Activated B cell treated with CpG ODN at 0.5 μM for 24 hours (primary cell): ENCODE data around the gene CKS2. TPM values are rescaled to one million over a fixed set of nuclear protein-coding genes. Genes with fewer than 3 reads are reported as not detected.

Source experiments
- ATAC-seq: fragments of 200-7000 bp; cut with Tn5 transposase; one replicate; pipeline ENCODE4 v1.10.0; 2021; ENCODE audit warnings: low read depth, mild to moderate bottlenecking, moderate library complexity
- CTCF ChIA-PET: fragments of 350-600 bp; sonication (Branson Sonifier 250); formaldehyde crosslinking; loops from one replicate; lab custom pipeline; 2021; ENCODE audit warnings: antibody characterized with exemption; lab: Charles Lee
- POLR2A ChIA-PET: fragments of 350-600 bp; sonication (Branson Sonifier 250); formaldehyde crosslinking; loops from one replicate; lab custom pipeline; 2021; ENCODE audit warnings: antibody characterized with exemption; lab: Charles Lee
- DNase-seq: peaks from one replicate; pipeline ENCODE4 v3.0.0; 2022
- H3K27ac Mint-ChIP-seq: one replicate; pipeline ENCODE4 v1.8.0; 2020; ENCODE audit warnings: mixed read lengths
- H3K27me3 Mint-ChIP-seq: one replicate; pipeline ENCODE4 v1.8.0; 2021; ENCODE audit warnings: mixed read lengths
- H3K36me3 Mint-ChIP-seq: one replicate; pipeline ENCODE4 v1.8.0; 2021; ENCODE audit warnings: low read depth, mixed read lengths
- H3K4me1 Mint-ChIP-seq: one replicate; pipeline ENCODE4 v1.8.0; 2021; ENCODE audit warnings: mixed read lengths
- H3K4me3 Mint-ChIP-seq: one replicate; pipeline ENCODE4 v1.8.0; 2020; ENCODE audit warnings: mild to moderate bottlenecking, mixed read lengths
- H3K9me3 Mint-ChIP-seq: one replicate; pipeline ENCODE4 v1.8.0; 2020; ENCODE audit warnings: mixed read lengths
- intact Hi-C: fragments of 100-400 bp; cut with micrococcal nuclease; formaldehyde crosslinking; loops from one replicate; pipeline ENCODE4 v1.15.1; 2024
- total RNA-seq: library from RNA; stranded (reverse); gene quantifications from 2 replicates; pipeline ENCODE4 v1.2.3, GENCODE V29; 2022
- TF ChIP-seq, protein P1 (sequence below): fragments of 200-600 bp; IDR thresholded peaks from one replicate; pipeline ENCODE4 v1.8.0; 2022; ENCODE audit warnings: antibody characterized with exemption, mild to moderate bottlenecking

The CKS2 gene
- total RNA-seq, 1 donor from 2014 or later, result 23.9 TPM

DNA sequence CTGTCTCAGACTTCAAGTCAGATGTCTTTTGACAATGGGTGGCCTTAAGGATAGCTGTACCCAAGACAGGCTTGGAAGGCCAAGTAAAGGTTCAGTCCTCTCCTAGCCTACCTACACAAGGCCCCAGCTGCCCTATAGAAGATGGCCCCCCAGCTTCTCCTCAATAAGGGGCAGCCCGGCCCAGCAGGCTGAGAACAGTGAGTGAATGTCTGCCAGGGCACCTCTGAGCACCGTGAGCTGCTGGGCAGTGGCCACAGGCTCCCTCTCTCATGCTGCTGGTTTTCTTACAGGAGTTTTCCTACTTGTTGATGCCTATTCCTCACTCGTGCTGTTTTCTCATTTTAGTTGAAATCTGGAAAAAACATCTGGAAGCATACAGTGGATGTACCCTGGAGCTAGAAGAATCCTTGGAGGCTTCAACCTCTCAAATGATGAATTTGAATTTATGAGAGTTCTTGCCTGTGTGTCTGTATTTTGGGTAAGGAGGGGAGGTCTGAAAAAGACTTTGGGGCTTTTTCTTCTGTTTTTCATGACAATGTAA is 47.5 kb downstream of the CKS2 start:
- ChIA-PET POLR2A (no interaction called here), CTCF (interaction anchor here (1.2 kb wide), 1 partner anchor 190 kb away, joined by 6 read pairs; no protein-coding TSS in a partner anchor)
- TF ChIP-seq, protein P1, sequence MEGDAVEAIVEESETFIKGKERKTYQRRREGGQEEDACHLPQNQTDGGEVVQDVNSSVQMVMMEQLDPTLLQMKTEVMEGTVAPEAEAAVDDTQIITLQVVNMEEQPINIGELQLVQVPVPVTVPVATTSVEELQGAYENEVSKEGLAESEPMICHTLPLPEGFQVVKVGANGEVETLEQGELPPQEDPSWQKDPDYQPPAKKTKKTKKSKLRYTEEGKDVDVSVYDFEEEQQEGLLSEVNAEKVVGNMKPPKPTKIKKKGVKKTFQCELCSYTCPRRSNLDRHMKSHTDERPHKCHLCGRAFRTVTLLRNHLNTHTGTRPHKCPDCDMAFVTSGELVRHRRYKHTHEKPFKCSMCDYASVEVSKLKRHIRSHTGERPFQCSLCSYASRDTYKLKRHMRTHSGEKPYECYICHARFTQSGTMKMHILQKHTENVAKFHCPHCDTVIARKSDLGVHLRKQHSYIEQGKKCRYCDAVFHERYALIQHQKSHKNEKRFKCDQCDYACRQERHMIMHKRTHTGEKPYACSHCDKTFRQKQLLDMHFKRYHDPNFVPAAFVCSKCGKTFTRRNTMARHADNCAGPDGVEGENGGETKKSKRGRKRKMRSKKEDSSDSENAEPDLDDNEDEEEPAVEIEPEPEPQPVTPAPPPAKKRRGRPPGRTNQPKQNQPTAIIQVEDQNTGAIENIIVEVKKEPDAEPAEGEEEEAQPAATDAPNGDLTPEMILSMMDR, result no peak
- DNase-seq, result no peak
- peaks cover 90% of the 10 kb centered on the region for H3K36me3 Mint-ChIP-seq
- no peak overlapping the region for H3K27ac Mint-ChIP-seq
- no peak overlapping the region for H3K4me3 Mint-ChIP-seq
- no peaks in the 10 kb centered on the region for H3K4me1 Mint-ChIP-seq
- no peak for ATAC-seq
- intact Hi-C loops, result no loop called here
- H3K9me3 Mint-ChIP-seq, result no peaks in the 10 kb centered on the region
- no peaks in the 10 kb centered on the region for H3K27me3 Mint-ChIP-seq

DNA sequence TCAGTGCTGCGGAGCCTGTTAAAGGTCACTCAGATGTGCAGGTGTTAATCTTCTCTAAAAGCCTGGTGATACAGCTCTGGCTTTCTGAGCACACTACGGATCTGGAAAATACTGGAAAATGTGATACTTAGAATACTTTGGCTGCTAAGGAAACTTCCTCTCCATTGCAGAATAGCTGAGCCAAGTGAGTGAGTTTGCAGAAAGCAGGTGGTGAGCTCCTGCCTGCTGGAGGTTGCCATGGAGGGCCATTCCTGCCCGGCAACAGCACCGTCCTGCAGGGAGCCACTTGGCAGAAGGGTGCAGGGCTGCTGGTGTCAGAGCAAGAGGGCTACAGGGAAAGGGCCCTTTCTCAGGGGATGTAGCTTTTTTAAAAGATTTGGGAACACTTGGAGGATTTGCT is 48.0 kb downstream of the CKS2 start:
- Mint-ChIP-seq H3K27me3 (no peaks in the 10 kb centered on the region), H3K4me3 (no peak overlapping the region), H3K9me3 (no peaks in the 10 kb centered on the region), H3K4me1 (no peaks in the 10 kb centered on the region), H3K36me3 (peaks cover 85% of the 10 kb centered on the region), H3K27ac (no peak overlapping the region)
- TF ChIP-seq, protein P1, result no peak
- ATAC-seq, result no peak
- ChIA-PET POLR2A (no interaction called here), CTCF (no interaction called here)
- DNase-seq, result no peak
- intact Hi-C loops, result no loop called here

DNA sequence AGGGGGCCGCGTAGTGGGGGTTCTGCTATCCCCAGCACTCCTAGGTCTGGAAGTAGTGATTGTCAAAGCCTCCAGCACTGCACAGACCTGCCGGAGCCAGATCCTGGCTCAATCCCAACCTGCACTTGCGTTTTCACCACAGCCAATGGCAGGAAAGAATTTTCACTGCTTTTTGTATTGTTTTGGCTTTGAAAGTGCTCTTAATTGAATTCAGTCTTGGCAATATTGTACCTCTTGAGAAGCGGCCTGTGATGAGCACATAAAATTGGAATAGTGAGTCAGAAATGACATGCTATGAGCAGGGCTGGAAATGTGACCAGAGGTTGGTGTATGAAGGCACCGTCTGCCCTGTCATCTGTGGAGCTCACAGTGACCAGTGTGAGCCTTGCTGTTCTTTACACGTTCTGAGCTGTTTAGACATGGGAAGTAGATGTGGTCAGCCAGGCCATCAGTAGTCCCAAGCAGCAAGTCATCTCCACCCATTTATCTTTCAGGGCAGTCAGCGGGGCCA is 48.8 kb downstream of the CKS2 start:
- ATAC-seq, result no peak
- intact Hi-C loops, result no loop called here
- DNase-seq, result no peak
- ChIA-PET CTCF (no interaction called here), POLR2A (no interaction called here)
- Mint-ChIP-seq H3K27me3 (no peaks in the 10 kb centered on the region), H3K9me3 (no peaks in the 10 kb centered on the region), H3K36me3 (peaks cover 76% of the 10 kb centered on the region), H3K27ac (peak overlapping the region; percentile 16), H3K4me3 (no peak overlapping the region), H3K4me1 (no peaks in the 10 kb centered on the region)
- TF ChIP-seq, protein P1, result no peak

DNA sequence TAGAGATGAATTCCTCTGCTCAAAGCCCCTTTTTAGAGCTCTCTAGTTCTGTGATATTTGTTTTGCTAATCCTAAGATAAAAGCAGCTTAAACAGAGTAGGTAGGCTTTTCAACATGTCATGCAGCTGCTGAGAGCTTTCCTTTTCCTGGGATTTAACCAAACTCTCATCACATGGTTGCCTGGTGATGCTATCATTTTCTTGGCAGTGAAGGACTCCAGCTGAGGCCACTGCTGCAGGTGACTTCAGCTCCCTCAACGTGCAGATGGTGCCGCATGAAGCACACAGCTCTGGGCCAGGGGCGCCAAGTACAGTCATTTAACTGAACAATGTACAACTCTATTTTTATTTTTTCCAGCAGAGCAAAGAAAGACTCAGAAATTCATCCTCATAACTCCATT is 49.5 kb downstream of the CKS2 start:
- Mint-ChIP-seq H3K36me3 (peaks cover 70% of the 10 kb centered on the region), H3K27me3 (no peaks in the 10 kb centered on the region), H3K4me1 (no peaks in the 10 kb centered on the region), H3K9me3 (no peaks in the 10 kb centered on the region), H3K4me3 (no peak overlapping the region), H3K27ac (no peak overlapping the region)
- ChIA-PET CTCF (interaction anchor here (2.4 kb wide), 1 partner anchor 188 kb away, joined by 8 read pairs; no protein-coding TSS in a partner anchor), POLR2A (no interaction called here)
- intact Hi-C loops, result no loop called here
- no peak for ATAC-seq
- TF ChIP-seq, protein P1, result no peak
- no peak for DNase-seq

DNA sequence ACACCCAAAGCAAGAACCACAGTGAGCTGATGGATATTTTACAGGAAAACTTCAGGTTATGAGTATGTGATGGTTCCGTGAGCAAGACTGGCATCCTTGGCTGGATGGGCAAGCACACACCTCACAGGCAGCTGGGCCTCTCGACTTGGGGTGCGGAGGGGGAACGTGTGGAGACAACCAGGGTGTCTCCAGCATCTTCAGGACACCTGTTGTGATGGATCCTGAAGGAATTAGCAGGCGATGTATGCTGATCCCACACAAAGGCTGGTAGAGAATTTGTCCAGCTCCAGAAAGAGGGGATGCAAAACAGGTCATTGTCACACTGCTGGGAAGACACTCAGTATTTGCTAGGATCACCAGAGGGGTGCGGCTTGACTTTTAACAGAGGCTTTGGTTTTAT is 50.0 kb downstream of the CKS2 start:
- Mint-ChIP-seq H3K9me3 (no peaks in the 10 kb centered on the region), H3K4me1 (no peaks in the 10 kb centered on the region), H3K27ac (no peak overlapping the region), H3K27me3 (no peaks in the 10 kb centered on the region), H3K36me3 (peaks cover 64% of the 10 kb centered on the region), H3K4me3 (no peak overlapping the region)
- intact Hi-C loops, result no loop called here
- ATAC-seq (no peak), DNase-seq (no peak)
- POLR2A ChIA-PET, result interaction anchor here (0.7 kb wide), 1 partner anchor 43 kb away, joined by 3 read pairs; the partner anchor contains the start of gene SECISBP2
- CTCF ChIA-PET, result interaction anchor here (2.4 kb wide), 1 partner anchor 188 kb away, joined by 8 read pairs; no protein-coding TSS in a partner anchor
- TF ChIP-seq, protein P1, result no peak
